ENCODE results near the gene AUH.

DNA sequence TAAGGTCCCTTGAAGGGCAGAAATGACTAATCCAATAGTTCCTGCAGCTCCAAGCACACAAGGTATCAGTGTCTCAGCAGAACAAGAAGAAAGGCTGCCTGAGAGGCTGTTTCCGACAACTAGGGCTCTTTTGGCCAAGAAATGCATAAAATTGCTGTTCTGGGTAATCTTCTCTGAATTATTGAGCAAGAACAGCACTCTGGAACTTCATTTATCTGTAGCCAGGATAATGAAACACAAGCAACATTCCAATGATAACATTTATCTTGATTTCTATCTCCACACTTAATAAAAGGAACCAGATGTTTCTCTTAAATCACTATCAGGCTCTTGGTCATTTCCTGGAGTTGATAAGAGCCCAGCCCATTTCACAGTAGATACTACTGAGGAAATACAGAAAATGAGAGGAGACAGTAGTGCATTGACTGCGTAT lies 17.0 kb upstream of the AUH start:
- TF ChIP-seq, protein P1, sequence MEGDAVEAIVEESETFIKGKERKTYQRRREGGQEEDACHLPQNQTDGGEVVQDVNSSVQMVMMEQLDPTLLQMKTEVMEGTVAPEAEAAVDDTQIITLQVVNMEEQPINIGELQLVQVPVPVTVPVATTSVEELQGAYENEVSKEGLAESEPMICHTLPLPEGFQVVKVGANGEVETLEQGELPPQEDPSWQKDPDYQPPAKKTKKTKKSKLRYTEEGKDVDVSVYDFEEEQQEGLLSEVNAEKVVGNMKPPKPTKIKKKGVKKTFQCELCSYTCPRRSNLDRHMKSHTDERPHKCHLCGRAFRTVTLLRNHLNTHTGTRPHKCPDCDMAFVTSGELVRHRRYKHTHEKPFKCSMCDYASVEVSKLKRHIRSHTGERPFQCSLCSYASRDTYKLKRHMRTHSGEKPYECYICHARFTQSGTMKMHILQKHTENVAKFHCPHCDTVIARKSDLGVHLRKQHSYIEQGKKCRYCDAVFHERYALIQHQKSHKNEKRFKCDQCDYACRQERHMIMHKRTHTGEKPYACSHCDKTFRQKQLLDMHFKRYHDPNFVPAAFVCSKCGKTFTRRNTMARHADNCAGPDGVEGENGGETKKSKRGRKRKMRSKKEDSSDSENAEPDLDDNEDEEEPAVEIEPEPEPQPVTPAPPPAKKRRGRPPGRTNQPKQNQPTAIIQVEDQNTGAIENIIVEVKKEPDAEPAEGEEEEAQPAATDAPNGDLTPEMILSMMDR (IDR thresholded peaks at IDR 0.05), result no peak
- TF ChIP-seq EZH2 (IDR thresholded peaks at IDR 0.05; ENCODE audit: borderline replicate concordance, insufficient read depth, low read depth, low read length, poor library complexity, severe bottlenecking), result no peak

All from B cell (primary cell).